Astrocyte (in vitro differentiated cells and primary cell): Measurements from ENCODE around the gene RTN3. TPM values are rescaled to one million over a fixed set of nuclear protein-coding genes. Genes with fewer than 3 reads are reported as not detected.

ENCODE experiments used
- DNase-seq: peaks from one replicate; pipeline ENCODE4 v3.0.0-alpha.2; 2010; ENCODE audit warnings: low read depth
- FAIRE-seq: peaks from 2 replicates; lab custom pipeline; 2011; peaks lifted over from hg19 to GRCh38; lab: Jason Lieb, UNC
- H2AFZ ChIP-seq: 2 replicates; pipeline ENCODE4 v1.6.0; 2012; ENCODE audit warnings: low read depth, low read length, inconsistent platforms
- H3K27ac ChIP-seq: 2 replicates; pipeline ENCODE4 v1.5.1; 2011; ENCODE audit warnings: low read depth, low read length, inconsistent platforms
- H3K27me3 ChIP-seq: 2 replicates; pipeline ENCODE4 v1.6.0; 2011; ENCODE audit warnings: low read length, inconsistent platforms; ENCODE audit not compliant: insufficient read depth
- H3K36me3 ChIP-seq: 2 replicates; pipeline ENCODE4 v1.5.1; 2011; ENCODE audit warnings: low read length, inconsistent platforms; ENCODE audit not compliant: insufficient read depth
- H3K4me1 ChIP-seq: 2 replicates; pipeline ENCODE4 v1.5.1; 2011; ENCODE audit warnings: low read length, inconsistent platforms; ENCODE audit not compliant: insufficient read depth
- H3K4me2 ChIP-seq: 2 replicates; pipeline ENCODE4 v1.6.0; 2012; ENCODE audit warnings: low read length, inconsistent platforms
- H3K4me3 ChIP-seq: 2 replicates; pipeline ENCODE4 v1.5.1; 2011; ENCODE audit warnings: low read depth, mild to moderate bottlenecking, low read length, inconsistent platforms; ENCODE audit not compliant: insufficient read depth
- H3K79me2 ChIP-seq: 2 replicates; pipeline ENCODE4 v1.6.0; 2012; ENCODE audit warnings: mild to moderate bottlenecking, low read length, inconsistent platforms; ENCODE audit not compliant: insufficient read depth
- H3K9ac ChIP-seq: 2 replicates; pipeline ENCODE4 v1.6.0; 2012; ENCODE audit warnings: mild to moderate bottlenecking, low read length, inconsistent platforms
- H3K9me3 ChIP-seq: 2 replicates; pipeline ENCODE4 v1.5.1; 2012; ENCODE audit warnings: low read depth, mild to moderate bottlenecking, low read length, inconsistent platforms; ENCODE audit not compliant: insufficient read depth
- H4K20me1 ChIP-seq: 2 replicates; pipeline ENCODE4 v1.6.0; 2012; ENCODE audit warnings: low read length, inconsistent platforms; ENCODE audit not compliant: insufficient read depth
- H3K27ac Mint-ChIP-seq: one replicate; pipeline ENCODE4 v1.8.0; 2021; ENCODE audit warnings: mild to moderate bottlenecking, mixed read lengths; ENCODE audit not compliant: unreplicated experiment
- H3K27me3 Mint-ChIP-seq: one replicate; pipeline ENCODE4 v1.8.0; 2021; ENCODE audit warnings: low read depth, mixed read lengths; ENCODE audit not compliant: unreplicated experiment
- H3K36me3 Mint-ChIP-seq: one replicate; pipeline ENCODE4 v1.8.0; 2021; ENCODE audit warnings: low read depth, mixed read lengths; ENCODE audit not compliant: unreplicated experiment
- H3K4me1 Mint-ChIP-seq: one replicate; pipeline ENCODE4 v1.8.0; 2021; ENCODE audit warnings: low read depth, mixed read lengths; ENCODE audit not compliant: unreplicated experiment
- H3K4me3 Mint-ChIP-seq: one replicate; pipeline ENCODE4 v1.8.0; 2021; ENCODE audit warnings: mild to moderate bottlenecking, moderate library complexity, mixed read lengths; ENCODE audit not compliant: unreplicated experiment
- H3K9me3 Mint-ChIP-seq: one replicate; pipeline ENCODE4 v1.8.0; 2021; ENCODE audit warnings: mild to moderate bottlenecking, mixed read lengths; ENCODE audit not compliant: unreplicated experiment
- CTCF ChIP-seq: IDR thresholded peaks from 2 replicates; pipeline ENCODE4 v1.5.1; 2011; ENCODE audit warnings: low read depth, mild to moderate bottlenecking, inconsistent platforms, low read length, moderate library complexity; ENCODE audit not compliant: insufficient read depth
- EZH2 ChIP-seq: IDR thresholded peaks from 2 replicates; pipeline ENCODE4 v1.6.1; 2012; ENCODE audit warnings: mild to moderate bottlenecking, low read length, inconsistent platforms; ENCODE audit not compliant: insufficient read depth
- total RNA-seq: library from RNA; stranded (reverse); gene quantifications from 2 replicates; pipeline ENCODE4 v1.2.1, GENCODE V29; 2021

RTN3 gene
- total RNA-seq, 1 donor from 2014 or later, result 99.5 TPM

DNA sequence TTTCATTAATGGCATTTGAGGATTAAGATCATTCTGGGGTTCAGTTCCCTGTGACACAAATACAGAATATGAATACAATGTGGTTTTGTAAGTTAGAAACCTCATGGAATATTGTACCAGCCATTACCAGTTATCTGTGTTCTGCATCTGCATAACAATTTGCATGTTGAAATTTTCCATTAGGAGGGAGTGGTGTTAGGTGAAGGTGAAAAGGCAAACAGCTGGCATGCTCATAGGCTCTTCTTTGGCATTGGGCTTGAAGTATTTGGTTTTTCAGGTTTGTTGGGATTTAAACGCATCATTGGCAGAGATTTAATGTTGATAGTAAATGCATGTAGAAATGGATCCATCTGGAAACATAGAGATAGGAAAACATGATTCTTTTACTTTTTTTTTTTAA is 18.6 kb downstream of the RTN3 start:
- no peak overlapping the region for H3K27ac ChIP-seq
- H4K20me1 ChIP-seq, result peaks cover 34% of the 10 kb centered on the region
- no peak overlapping the region for H3K4me2 ChIP-seq
- Mint-ChIP-seq H3K27ac (no peak overlapping the region), H3K27me3 (no peaks in the 10 kb centered on the region), H3K36me3 (no peaks in the 10 kb centered on the region), H3K4me3 (no peak overlapping the region), H3K9me3 (no peaks in the 10 kb centered on the region), H3K4me1 (peaks cover 7% of the 10 kb centered on the region)
- no peak overlapping the region for H2AFZ ChIP-seq
- H3K36me3 ChIP-seq, result no peaks in the 10 kb centered on the region
- no peak overlapping the region for H3K9ac ChIP-seq
- FAIRE-seq (no peak), DNase-seq (no peak)
- H3K4me3 ChIP-seq, result no peak overlapping the region
- no peaks in the 10 kb centered on the region for H3K4me1 ChIP-seq
- H3K9me3 ChIP-seq, result no peaks in the 10 kb centered on the region
- TF ChIP-seq EZH2, result no peak
- TF ChIP-seq CTCF, result no peak
- H3K27me3 ChIP-seq, result no peaks in the 10 kb centered on the region
- H3K79me2 ChIP-seq, result peaks cover 30% of the 10 kb centered on the region

GRCh38 chr11:63705526-63705925 is 24.2 kb downstream of the RTN3 start:
- Histone ChIP-seq H3K4me1 (peaks cover 6% of the 10 kb centered on the region), H3K9ac (no peak overlapping the region), H3K36me3 (no peaks in the 10 kb centered on the region), H3K27me3 (no peaks in the 10 kb centered on the region), H3K9me3 (no peaks in the 10 kb centered on the region), H4K20me1 (peaks cover 35% of the 10 kb centered on the region), H3K27ac (no peak overlapping the region), H3K4me2 (no peak overlapping the region), H2AFZ (no peak overlapping the region), H3K79me2 (peaks cover 41% of the 10 kb centered on the region), H3K4me3 (no peak overlapping the region)
- FAIRE-seq (no peak), DNase-seq (no peak)
- no peaks in the 10 kb centered on the region for H3K36me3 Mint-ChIP-seq
- TF ChIP-seq EZH2 (no peak), CTCF (no peak)
- no peak overlapping the region for H3K27ac Mint-ChIP-seq
- no peaks in the 10 kb centered on the region for H3K27me3 Mint-ChIP-seq
- H3K4me1 Mint-ChIP-seq, result peaks cover 21% of the 10 kb centered on the region
- no peak overlapping the region for H3K4me3 Mint-ChIP-seq
- no peaks in the 10 kb centered on the region for H3K9me3 Mint-ChIP-seq

- Histone ChIP-seq H3K9me3 (no peaks in the 10 kb centered on the region), H3K36me3 (no peaks in the 10 kb centered on the region), H3K27me3 (no peaks in the 10 kb centered on the region), H2AFZ (no peak overlapping the region), H3K79me2 (peaks cover 38% of the 10 kb centered on the region), H3K4me2 (peak overlapping the region; percentile 34), H3K9ac (no peak overlapping the region), H3K27ac (no peak overlapping the region), H3K4me1 (peaks cover 6% of the 10 kb centered on the region), H3K4me3 (no peak overlapping the region), H4K20me1 (peaks cover 53% of the 10 kb centered on the region)
- DNase-seq (no peak), FAIRE-seq (peak; percentile 29)
- Mint-ChIP-seq H3K27ac (no peak overlapping the region), H3K9me3 (peaks cover 1% of the 10 kb centered on the region), H3K27me3 (no peaks in the 10 kb centered on the region), H3K36me3 (no peaks in the 10 kb centered on the region), H3K4me3 (no peak overlapping the region), H3K4me1 (peaks cover 25% of the 10 kb centered on the region)
- TF ChIP-seq EZH2 (no peak), CTCF (no peak)
Observed at GRCh38 chr11:63708764-63709163, 27.5 kb downstream of the RTN3 start.
